Thoracic aorta (tissue), 2 donors: ENCODE data around the gene TGFB1I1. TPM values are rescaled to one million over a fixed set of nuclear protein-coding genes. Genes with fewer than 3 reads are reported as not detected.
"Not testable (repeated sequence)": the region's sequence is repeated elsewhere in the genome, so short reads cannot be mapped to it uniquely, and the experiment has no call there.

ENCODE experiments used
- ATAC-seq: fragments of 150-250 bp; one replicate; pipeline ENCODE4 v1.8.0; 2017; ENCODE audit warnings: low read depth; ENCODE audit not compliant: insufficient number of reproducible peaks, low FRiP score
- DNase-seq: peaks from one replicate; pipeline ENCODE4 v3.0.0-alpha.2; 2020; ENCODE audit warnings: low spot score
- H3K27ac ChIP-seq, 2 donors: fragments of 200-600 bp; sonication (generic); 1 replicate in 1 of 2; 2 replicates in 1 of 2; pipeline ENCODE4 v1.5.1; 2016; ENCODE audit warnings: mild to moderate bottlenecking in 2 of 2, moderate library complexity in 2 of 2
- H3K27me3 ChIP-seq: fragments of 200-600 bp; sonication (generic); replicated peaks from 2 replicates; pipeline ENCODE4 v1.6.0; 2016; ENCODE audit warnings: mild to moderate bottlenecking; ENCODE audit not compliant: insufficient read depth
- H3K36me3 ChIP-seq: fragments of 200-600 bp; sonication (generic); one replicate; pipeline ENCODE4 v1.5.1; 2016
- H3K4me1 ChIP-seq, 2 donors: fragments of 200-600 bp; sonication (generic); 1 replicate in 1 of 2; 2 replicates in 1 of 2; pipeline versions ENCODE4 v1.5.1 to v1.6.0; 2016; ENCODE audit warnings: low read depth in 2 of 2, mild to moderate bottlenecking in 1 of 2; ENCODE audit not compliant: control insufficient read depth in 1 of 2
- H3K4me3 ChIP-seq: fragments of 200-600 bp; sonication (generic); 2 replicates; pipeline ENCODE4 v1.5.1; 2016; ENCODE audit warnings: mild to moderate bottlenecking
- H3K9me3 ChIP-seq: fragments of 200-600 bp; sonication (generic); 2 replicates; pipeline ENCODE4 v1.5.1; 2016
- CTCF ChIP-seq: fragments of 200-600 bp; sonication (generic); IDR thresholded peaks from one replicate; pipeline ENCODE4 v1.5.1; 2019; ENCODE audit warnings: antibody characterized with exemption
- total RNA-seq, 2 donors: library from RNA; depleted of rRNA; stranded (reverse); fragments of >200 nt; gene quantifications; one replicate each; pipeline versions ENCODE4 v1.1.0 to v1.2.3, GENCODE V29; 2016

TGFB1I1 gene
- total RNA-seq, 2 donors from 2014 or later: 192 to 231 TPM

- Histone ChIP-seq H3K9me3 (no peaks in the 10 kb centered on the region), H3K27me3 (no peaks in the 10 kb centered on the region), H3K27ac (no peak overlapping the region), H3K4me3 (no peak overlapping the region), H3K4me1 (peaks cover 0 to 5% of the 10 kb centered on the region in 2 donors), H3K36me3 (peaks cover 18% of the 10 kb centered on the region)
- no peak for DNase-seq
- no peak for TF ChIP-seq CTCF
- ATAC-seq: no peak
Observed at GRCh38 chr16:31480851-31481536, 9.0 kb downstream of the TGFB1I1 start.

GRCh38 chr16:31483081-31483480, 11.1 kb downstream of the TGFB1I1 start, which contains the start of gene SLC5A2:
Gene SLC5A2 (plus strand): TSS chr16:31483123. CDS start chr16:31483137, 14 bp downstream.
- Histone ChIP-seq H3K27ac (no peak within 1 kb of the TSS), H3K27me3 (no peaks in the 10 kb centered on the region), H3K36me3 (no peaks in the 10 kb centered on the region), H3K4me3 (no peak within 1 kb of the TSS), H3K4me1 (peaks cover under 1 to 16% of the 10 kb centered on the region in 2 donors), H3K9me3 (no peaks in the 10 kb centered on the region)
- no peak for DNase-seq
- ATAC-seq: no peak
- TF ChIP-seq CTCF: no peak

- not testable (repeated sequence) for H3K27me3 ChIP-seq, H3K9me3 ChIP-seq, DNase-seq, ATAC-seq, H3K4me3 ChIP-seq, H3K36me3 ChIP-seq, H3K27ac ChIP-seq
- peaks cover 6 to 22% of the 10 kb centered on the region in 2 donors for H3K4me1 ChIP-seq
Observed at GRCh38 chr16:31484048-31484447, 12.1 kb downstream of the TGFB1I1 start.

GRCh38 chr16:31484491-31485171, 12.7 kb downstream of the TGFB1I1 start:
- Histone ChIP-seq H3K27ac (no peak overlapping the region), H3K9me3 (no peaks in the 10 kb centered on the region), H3K27me3 (no peaks in the 10 kb centered on the region), H3K4me1 (peaks cover 6 to 22% of the 10 kb centered on the region in 2 donors), H3K4me3 (no peak overlapping the region), H3K36me3 (no peaks in the 10 kb centered on the region)
- no peak for TF ChIP-seq CTCF
- ATAC-seq (no peak), DNase-seq (no peak)

GRCh38 chr16:31485571-31485970, 13.6 kb downstream of the TGFB1I1 start:
- Histone ChIP-seq H3K9me3 (no peaks in the 10 kb centered on the region), H3K27me3 (no peaks in the 10 kb centered on the region), H3K4me3 (no peak overlapping the region), H3K4me1 (peaks cover 6 to 20% of the 10 kb centered on the region in 2 donors), H3K36me3 (peaks cover 1% of the 10 kb centered on the region), H3K27ac (no peak overlapping the region)
- DNase-seq: no peak
- no peak for ATAC-seq
- TF ChIP-seq CTCF: no peak
